HEK293 (cell line): Measurements from ENCODE around the gene OR4E1.

ENCODE experiments used
- KLF1 ChIP-seq: fragments of 450-650 bp; formaldehyde crosslinking; IDR thresholded peaks from 2 replicates; pipeline ENCODE4 v1.5.1; 2016; ENCODE audit warnings: missing biosample characterization, missing genetic modification characterization
- KLF10 ChIP-seq: fragments of 450-650 bp; IDR thresholded peaks from 2 replicates; pipeline ENCODE4 v1.5.1; 2018; ENCODE audit warnings: missing biosample characterization, mild to moderate bottlenecking, missing genetic modification characterization
- KLF8 ChIP-seq: fragments of 450-650 bp; formaldehyde crosslinking; IDR thresholded peaks from 2 replicates; pipeline ENCODE4 v1.5.1; 2016; ENCODE audit warnings: missing biosample characterization, missing genetic modification characterization
- YY1 ChIP-seq: fragments of 450-650 bp; formaldehyde crosslinking; IDR thresholded peaks from 2 replicates; pipeline ENCODE4 v1.5.1; 2018; ENCODE audit warnings: missing biosample characterization, missing genetic modification characterization
- ZBTB7A ChIP-seq: fragments of 450-650 bp; formaldehyde crosslinking; IDR thresholded peaks from 2 replicates; pipeline ENCODE4 v1.5.1; 2016; ENCODE audit warnings: low read depth, missing biosample characterization, missing genetic modification characterization
- ZFP41 ChIP-seq: fragments of 450-650 bp; formaldehyde crosslinking; IDR thresholded peaks from 2 replicates; pipeline ENCODE4 v1.5.1; 2016; ENCODE audit warnings: missing biosample characterization, missing genetic modification characterization, borderline replicate concordance
- ZNF366 ChIP-seq: fragments of 450-650 bp; formaldehyde crosslinking; conservative IDR thresholded peaks from 2 replicates; pipeline ENCODE4 v1.5.1; 2016; ENCODE audit warnings: missing biosample characterization, missing genetic modification characterization
- ZNF549 ChIP-seq: fragments of 450-650 bp; IDR thresholded peaks from 2 replicates; pipeline ENCODE4 v1.5.1; 2018; ENCODE audit warnings: missing biosample characterization, missing genetic modification characterization, mild to moderate bottlenecking, inconsistent platforms, moderate library complexity
- ZNF658 ChIP-seq: fragments of 450-650 bp; formaldehyde crosslinking; IDR thresholded peaks from 2 replicates; pipeline ENCODE4; 2016; ENCODE audit warnings: missing biosample characterization, missing genetic modification characterization
- TF ChIP-seq, protein P1 (sequence below): fragments of 450-650 bp; formaldehyde crosslinking; IDR thresholded peaks from 2 replicates; pipeline ENCODE4 v1.5.1; 2016; ENCODE audit warnings: missing biosample characterization, missing genetic modification characterization
- TF ChIP-seq, protein P2 (sequence below): fragments of 450-650 bp; formaldehyde crosslinking; IDR thresholded peaks from 2 replicates; pipeline ENCODE4 v1.5.1; 2016; ENCODE audit warnings: missing biosample characterization, missing genetic modification characterization
- TF ChIP-seq, protein P3 (sequence below): fragments of 450-650 bp; formaldehyde crosslinking; IDR thresholded peaks from 2 replicates; pipeline ENCODE4 v1.5.1; 2016; ENCODE audit warnings: missing biosample characterization, missing genetic modification characterization, low read depth
- TF ChIP-seq, protein P4 (sequence below): fragments of 450-650 bp; formaldehyde crosslinking; IDR thresholded peaks from 2 replicates; pipeline ENCODE4 v1.5.1; 2017; ENCODE audit warnings: missing biosample characterization, missing genetic modification characterization
- TF ChIP-seq, protein P5 (sequence below): fragments of 450-650 bp; formaldehyde crosslinking; IDR thresholded peaks from 2 replicates; pipeline ENCODE4 v1.5.1; 2016; ENCODE audit warnings: missing biosample characterization, missing genetic modification characterization

DNA sequence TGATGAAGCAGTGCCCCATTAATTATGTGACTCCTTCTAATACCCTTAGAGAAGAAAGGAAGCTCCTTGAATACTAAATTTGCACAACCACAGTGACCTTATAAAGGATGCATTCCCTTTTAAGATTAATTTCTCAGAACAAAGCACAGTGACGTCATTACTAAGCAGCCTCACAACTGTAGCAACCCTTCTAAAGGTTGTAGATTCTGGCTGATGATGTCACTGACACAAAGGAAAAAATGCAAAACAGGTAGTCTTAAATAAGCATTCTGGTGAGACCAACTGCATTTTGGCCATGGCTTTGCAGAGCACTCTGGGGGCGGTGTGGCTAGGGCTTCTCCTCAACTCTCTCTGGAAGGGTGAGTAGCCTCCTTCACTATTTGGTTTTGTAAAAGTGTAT lies 38.4 kb upstream of the OR4E1 start:
- TF ChIP-seq, protein P1, sequence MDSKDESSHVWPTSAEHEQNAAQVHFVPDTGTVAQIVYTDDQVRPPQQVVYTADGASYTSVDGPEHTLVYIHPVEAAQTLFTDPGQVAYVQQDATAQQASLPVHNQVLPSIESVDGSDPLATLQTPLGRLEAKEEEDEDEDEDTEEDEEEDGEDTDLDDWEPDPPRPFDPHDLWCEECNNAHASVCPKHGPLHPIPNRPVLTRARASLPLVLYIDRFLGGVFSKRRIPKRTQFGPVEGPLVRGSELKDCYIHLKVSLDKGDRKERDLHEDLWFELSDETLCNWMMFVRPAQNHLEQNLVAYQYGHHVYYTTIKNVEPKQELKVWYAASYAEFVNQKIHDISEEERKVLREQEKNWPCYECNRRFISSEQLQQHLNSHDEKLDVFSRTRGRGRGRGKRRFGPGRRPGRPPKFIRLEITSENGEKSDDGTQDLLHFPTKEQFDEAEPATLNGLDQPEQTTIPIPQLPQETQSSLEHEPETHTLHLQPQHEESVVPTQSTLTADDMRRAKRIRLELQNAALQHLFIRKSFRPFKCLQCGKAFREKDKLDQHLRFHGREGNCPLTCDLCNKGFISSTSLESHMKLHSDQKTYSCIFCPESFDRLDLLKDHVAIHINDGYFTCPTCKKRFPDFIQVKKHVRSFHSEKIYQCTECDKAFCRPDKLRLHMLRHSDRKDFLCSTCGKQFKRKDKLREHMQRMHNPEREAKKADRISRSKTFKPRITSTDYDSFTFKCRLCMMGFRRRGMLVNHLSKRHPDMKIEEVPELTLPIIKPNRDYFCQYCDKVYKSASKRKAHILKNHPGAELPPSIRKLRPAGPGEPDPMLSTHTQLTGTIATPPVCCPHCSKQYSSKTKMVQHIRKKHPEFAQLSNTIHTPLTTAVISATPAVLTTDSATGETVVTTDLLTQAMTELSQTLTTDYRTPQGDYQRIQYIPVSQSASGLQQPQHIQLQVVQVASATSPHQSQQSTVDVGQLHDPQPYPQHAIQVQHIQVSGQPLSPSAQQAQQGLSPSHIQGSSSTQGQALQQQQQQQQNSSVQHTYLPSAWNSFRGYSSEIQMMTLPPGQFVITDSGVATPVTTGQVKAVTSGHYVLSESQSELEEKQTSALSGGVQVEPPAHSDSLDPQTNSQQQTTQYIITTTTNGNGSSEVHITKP (tag by site-specific recombination), result no peak
- TF ChIP-seq ZNF366, result no peak
- no peak for TF ChIP-seq KLF8 (tag by site-specific recombination)
- no peak for TF ChIP-seq KLF10 (tag by site-specific recombination)
- TF ChIP-seq, protein P2, sequence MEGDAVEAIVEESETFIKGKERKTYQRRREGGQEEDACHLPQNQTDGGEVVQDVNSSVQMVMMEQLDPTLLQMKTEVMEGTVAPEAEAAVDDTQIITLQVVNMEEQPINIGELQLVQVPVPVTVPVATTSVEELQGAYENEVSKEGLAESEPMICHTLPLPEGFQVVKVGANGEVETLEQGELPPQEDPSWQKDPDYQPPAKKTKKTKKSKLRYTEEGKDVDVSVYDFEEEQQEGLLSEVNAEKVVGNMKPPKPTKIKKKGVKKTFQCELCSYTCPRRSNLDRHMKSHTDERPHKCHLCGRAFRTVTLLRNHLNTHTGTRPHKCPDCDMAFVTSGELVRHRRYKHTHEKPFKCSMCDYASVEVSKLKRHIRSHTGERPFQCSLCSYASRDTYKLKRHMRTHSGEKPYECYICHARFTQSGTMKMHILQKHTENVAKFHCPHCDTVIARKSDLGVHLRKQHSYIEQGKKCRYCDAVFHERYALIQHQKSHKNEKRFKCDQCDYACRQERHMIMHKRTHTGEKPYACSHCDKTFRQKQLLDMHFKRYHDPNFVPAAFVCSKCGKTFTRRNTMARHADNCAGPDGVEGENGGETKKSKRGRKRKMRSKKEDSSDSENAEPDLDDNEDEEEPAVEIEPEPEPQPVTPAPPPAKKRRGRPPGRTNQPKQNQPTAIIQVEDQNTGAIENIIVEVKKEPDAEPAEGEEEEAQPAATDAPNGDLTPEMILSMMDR, result no peak
- no peak for TF ChIP-seq KLF1 (tag by site-specific recombination)
- TF ChIP-seq ZNF549 (tag by site-specific recombination), result no peak
- no peak for TF ChIP-seq ZFP41 (tag by site-specific recombination)
- no peak for TF ChIP-seq YY1
- TF ChIP-seq ZNF658, result no peak
- TF ChIP-seq, protein P3, sequence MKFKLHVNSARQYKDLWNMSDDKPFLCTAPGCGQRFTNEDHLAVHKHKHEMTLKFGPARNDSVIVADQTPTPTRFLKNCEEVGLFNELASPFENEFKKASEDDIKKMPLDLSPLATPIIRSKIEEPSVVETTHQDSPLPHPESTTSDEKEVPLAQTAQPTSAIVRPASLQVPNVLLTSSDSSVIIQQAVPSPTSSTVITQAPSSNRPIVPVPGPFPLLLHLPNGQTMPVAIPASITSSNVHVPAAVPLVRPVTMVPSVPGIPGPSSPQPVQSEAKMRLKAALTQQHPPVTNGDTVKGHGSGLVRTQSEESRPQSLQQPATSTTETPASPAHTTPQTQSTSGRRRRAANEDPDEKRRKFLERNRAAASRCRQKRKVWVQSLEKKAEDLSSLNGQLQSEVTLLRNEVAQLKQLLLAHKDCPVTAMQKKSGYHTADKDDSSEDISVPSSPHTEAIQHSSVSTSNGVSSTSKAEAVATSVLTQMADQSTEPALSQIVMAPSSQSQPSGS (tag by site-specific recombination), result peak; percentile 85
- TF ChIP-seq, protein P4, sequence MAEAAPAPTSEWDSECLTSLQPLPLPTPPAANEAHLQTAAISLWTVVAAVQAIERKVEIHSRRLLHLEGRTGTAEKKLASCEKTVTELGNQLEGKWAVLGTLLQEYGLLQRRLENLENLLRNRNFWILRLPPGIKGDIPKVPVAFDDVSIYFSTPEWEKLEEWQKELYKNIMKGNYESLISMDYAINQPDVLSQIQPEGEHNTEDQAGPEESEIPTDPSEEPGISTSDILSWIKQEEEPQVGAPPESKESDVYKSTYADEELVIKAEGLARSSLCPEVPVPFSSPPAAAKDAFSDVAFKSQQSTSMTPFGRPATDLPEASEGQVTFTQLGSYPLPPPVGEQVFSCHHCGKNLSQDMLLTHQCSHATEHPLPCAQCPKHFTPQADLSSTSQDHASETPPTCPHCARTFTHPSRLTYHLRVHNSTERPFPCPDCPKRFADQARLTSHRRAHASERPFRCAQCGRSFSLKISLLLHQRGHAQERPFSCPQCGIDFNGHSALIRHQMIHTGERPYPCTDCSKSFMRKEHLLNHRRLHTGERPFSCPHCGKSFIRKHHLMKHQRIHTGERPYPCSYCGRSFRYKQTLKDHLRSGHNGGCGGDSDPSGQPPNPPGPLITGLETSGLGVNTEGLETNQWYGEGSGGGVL, result no peak
- TF ChIP-seq, protein P5, sequence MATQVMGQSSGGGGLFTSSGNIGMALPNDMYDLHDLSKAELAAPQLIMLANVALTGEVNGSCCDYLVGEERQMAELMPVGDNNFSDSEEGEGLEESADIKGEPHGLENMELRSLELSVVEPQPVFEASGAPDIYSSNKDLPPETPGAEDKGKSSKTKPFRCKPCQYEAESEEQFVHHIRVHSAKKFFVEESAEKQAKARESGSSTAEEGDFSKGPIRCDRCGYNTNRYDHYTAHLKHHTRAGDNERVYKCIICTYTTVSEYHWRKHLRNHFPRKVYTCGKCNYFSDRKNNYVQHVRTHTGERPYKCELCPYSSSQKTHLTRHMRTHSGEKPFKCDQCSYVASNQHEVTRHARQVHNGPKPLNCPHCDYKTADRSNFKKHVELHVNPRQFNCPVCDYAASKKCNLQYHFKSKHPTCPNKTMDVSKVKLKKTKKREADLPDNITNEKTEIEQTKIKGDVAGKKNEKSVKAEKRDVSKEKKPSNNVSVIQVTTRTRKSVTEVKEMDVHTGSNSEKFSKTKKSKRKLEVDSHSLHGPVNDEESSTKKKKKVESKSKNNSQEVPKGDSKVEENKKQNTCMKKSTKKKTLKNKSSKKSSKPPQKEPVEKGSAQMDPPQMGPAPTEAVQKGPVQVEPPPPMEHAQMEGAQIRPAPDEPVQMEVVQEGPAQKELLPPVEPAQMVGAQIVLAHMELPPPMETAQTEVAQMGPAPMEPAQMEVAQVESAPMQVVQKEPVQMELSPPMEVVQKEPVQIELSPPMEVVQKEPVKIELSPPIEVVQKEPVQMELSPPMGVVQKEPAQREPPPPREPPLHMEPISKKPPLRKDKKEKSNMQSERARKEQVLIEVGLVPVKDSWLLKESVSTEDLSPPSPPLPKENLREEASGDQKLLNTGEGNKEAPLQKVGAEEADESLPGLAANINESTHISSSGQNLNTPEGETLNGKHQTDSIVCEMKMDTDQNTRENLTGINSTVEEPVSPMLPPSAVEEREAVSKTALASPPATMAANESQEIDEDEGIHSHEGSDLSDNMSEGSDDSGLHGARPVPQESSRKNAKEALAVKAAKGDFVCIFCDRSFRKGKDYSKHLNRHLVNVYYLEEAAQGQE (tag by site-specific recombination), result no peak
- no peak for TF ChIP-seq ZBTB7A
